Prostate gland (tissue), 2 donors: ENCODE data around the gene CHRNA10.

Experiments
- POLR2A ChIP-seq: fragments of 450-650 bp; IDR thresholded peaks from one replicate; pipeline ENCODE4 v1.6.1; 2016; ENCODE audit warnings: antibody characterized with exemption, mild to moderate bottlenecking
- TF ChIP-seq, protein P1 (sequence below), 4 experiments: fragments of 200-600 bp in 2 of 4; fragments of 450-650 bp in 2 of 4; sonication (generic) in 2 of 4; IDR thresholded peaks; 1 replicate in 3 of 4; 2 replicates in 1 of 4; pipeline ENCODE4 v1.5.1; 2016 to 2019; ENCODE audit warnings: antibody characterized with exemption in 4 of 4, mild to moderate bottlenecking in 2 of 4, moderate library complexity in 2 of 4

- no peak for TF ChIP-seq POLR2A
- TF ChIP-seq, protein P1, sequence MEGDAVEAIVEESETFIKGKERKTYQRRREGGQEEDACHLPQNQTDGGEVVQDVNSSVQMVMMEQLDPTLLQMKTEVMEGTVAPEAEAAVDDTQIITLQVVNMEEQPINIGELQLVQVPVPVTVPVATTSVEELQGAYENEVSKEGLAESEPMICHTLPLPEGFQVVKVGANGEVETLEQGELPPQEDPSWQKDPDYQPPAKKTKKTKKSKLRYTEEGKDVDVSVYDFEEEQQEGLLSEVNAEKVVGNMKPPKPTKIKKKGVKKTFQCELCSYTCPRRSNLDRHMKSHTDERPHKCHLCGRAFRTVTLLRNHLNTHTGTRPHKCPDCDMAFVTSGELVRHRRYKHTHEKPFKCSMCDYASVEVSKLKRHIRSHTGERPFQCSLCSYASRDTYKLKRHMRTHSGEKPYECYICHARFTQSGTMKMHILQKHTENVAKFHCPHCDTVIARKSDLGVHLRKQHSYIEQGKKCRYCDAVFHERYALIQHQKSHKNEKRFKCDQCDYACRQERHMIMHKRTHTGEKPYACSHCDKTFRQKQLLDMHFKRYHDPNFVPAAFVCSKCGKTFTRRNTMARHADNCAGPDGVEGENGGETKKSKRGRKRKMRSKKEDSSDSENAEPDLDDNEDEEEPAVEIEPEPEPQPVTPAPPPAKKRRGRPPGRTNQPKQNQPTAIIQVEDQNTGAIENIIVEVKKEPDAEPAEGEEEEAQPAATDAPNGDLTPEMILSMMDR (IDR thresholded peaks at IDR 0.05) = no peak
Measured at GRCh38 chr11:3675971-3676370, 4.8 kb upstream of the CHRNA10 start.
